GM20000 (cell line): Measurements from ENCODE around the gene MPPED1.

ENCODE experiments used
- DNase-seq: peaks from one replicate; pipeline ENCODE4 v3.0.0; 2012; ENCODE audit warnings: low spot score
- CTCF ChIP-seq: IDR thresholded peaks from 2 replicates; pipeline ENCODE4 v1.5.1; 2012; ENCODE audit warnings: mild to moderate bottlenecking, control low read depth; ENCODE audit errors: extremely low read depth, missing control alignments

MPPED1 gene

GRCh38 chr22:43398910-43399309 lies 12.9 kb upstream of the MPPED1 start:
- DNase-seq, result no peak
- TF ChIP-seq CTCF, result no peak

GRCh38 chr22:43399338-43399979 lies 12.4 kb upstream of the MPPED1 start:
- no peak for TF ChIP-seq CTCF
- DNase-seq, result no peak

DNA sequence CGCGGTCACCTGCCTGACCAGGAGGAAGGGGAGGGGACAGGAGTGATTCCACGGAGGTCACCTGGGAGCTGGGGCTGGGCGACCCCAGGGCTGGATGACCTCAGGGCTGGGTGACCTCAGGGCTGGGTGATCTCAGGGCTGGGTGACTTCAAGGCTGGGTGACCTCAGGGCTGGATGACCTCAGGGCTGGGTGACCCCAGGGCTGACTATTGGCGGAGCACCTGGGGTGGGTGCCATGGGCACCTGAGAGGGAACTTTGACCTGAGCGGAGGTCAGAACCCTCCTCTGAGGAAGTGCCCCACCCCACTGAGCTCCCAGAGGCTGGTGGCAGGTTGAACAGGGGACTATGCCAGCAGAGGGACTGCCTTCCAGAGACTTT lies 11.8 kb upstream of the MPPED1 start:
- no peak for DNase-seq
- TF ChIP-seq CTCF, result no peak

DNA sequence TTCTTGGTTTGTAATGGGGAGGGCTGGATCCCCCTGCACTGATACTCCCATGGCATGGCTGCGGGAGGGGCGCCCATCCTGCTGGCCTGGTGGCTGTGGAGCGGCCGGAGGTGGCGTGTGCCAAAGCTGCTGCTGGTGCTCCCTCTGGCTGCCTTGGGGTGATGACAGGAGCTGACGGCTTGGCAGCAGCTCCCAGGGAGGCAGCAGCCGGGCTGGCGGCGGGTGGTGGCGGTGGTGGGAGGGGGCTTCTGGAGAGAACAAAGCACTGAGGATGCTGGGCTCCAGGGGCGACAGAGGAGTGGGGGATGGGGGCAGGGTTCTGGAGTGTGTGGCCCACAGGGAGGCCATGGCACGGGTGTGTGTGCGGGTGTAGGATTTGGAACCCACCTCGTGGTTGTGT lies 11.4 kb upstream of the MPPED1 start:
- TF ChIP-seq CTCF, result no peak
- DNase-seq, result no peak

DNA sequence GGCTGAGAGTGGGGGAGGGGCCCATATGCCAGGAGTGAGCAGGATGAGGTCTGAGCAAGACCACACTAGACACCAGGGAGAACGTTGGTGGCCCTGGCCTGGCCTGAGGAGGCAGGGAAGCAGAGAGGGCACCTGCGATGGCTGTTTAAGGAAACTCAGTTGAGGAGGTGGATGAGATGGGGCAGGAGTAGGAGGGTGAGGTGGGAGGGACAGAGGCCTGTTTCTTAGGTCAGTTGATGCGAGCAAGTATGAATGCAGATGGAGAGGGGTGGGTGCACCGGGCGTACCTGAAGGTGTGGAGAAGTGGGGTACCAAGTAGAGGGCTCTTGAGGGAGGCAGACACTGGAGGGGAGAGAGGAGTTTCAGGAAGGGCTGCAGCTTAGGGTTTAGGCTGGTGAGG lies 10.6 kb upstream of the MPPED1 start:
- TF ChIP-seq CTCF, result no peak
- DNase-seq, result no peak

- TF ChIP-seq CTCF, result no peak
- DNase-seq, result no peak
Measured at GRCh38 chr22:43401661-43402060, 10.2 kb upstream of the MPPED1 start.

- TF ChIP-seq CTCF, result no peak
- no peak for DNase-seq
Measured at GRCh38 chr22:43402128-43402527, 9.7 kb upstream of the MPPED1 start.
